GM18868 (cell line): ENCODE results near the gene ANKRD36B.
"Not testable (repeated sequence)": the region's sequence is repeated elsewhere in the genome, so short reads cannot be mapped to it uniquely, and the experiment has no call there.

Experiments
- ATAC-seq: cut with Tn5 transposase; IDR thresholded peaks from one replicate; pipeline ENCODE4 v1.9.1; 2021; ENCODE audit warnings: mild to moderate bottlenecking, moderate library complexity; ENCODE audit not compliant: unreplicated experiment

The ANKRD36B gene

GRCh38 chr2:97589598-97590510 lies at the start of gene ANKRD36B:
Gene ANKRD36B, minus strand, starts transcription at chr2:97589877. Its CDS starts 192 bp downstream, at chr2:97589685.
- ATAC-seq: peak; percentile 73

GRCh38 chr2:97626049-97626430 lies 36.4 kb upstream of the ANKRD36B start:
- not testable (repeated sequence) for ATAC-seq

GRCh38 chr2:97625354-97626048 lies 35.8 kb upstream of the ANKRD36B start:
- ATAC-seq: not testable (repeated sequence)

- ATAC-seq: not testable (repeated sequence)
Observed at GRCh38 chr2:97622976-97623375, 33.3 kb upstream of the ANKRD36B start.

- not testable (repeated sequence) for ATAC-seq
Observed at GRCh38 chr2:97620492-97620891, 30.8 kb upstream of the ANKRD36B start.

DNA sequence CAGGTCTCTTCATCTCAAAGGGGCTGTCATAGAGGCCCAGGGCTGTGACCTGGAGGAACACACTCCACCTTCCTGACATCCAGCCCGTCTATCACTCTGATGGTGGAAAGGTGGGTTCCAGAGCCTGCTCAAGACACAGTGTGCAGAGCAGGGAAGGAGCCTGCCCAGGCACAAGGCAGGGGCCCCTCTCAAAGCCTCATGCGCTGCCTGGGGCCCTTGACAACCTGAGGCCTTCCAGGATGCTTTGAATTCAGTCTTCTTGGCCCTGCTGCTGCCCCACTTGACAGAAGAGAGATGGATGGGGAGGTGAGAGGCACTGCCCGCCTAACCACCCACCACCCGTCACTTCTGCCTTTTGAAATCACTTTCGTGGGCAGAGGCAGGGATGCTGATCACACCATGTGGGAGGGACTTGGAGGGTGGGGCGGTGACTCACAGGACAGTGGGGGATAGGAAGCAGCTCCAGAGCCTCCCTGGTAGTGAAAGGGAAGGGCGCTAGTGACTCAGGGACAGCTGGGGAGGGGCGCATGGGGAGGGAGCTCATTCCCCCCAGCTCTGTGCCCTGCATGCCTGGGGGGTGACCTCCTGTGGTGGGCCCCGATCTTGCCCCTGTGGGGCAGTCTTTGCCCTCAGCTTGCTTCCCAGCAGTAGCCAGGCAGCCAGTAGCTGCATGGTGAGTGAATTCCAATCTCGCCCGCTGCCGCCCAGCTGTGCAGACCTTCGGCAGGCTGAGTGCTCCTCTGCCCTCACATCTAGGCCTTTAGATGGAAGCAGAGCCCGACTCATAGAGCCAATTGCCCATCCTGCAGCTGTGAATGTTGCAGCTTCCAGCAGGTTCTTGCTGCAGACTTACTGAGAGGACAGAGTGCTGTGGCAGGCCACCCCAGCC lies 29.5 kb upstream of the ANKRD36B start:
- not testable (repeated sequence) for ATAC-seq

- ATAC-seq: no peak
Observed at GRCh38 chr2:97617911-97618310, 28.2 kb upstream of the ANKRD36B start.

DNA sequence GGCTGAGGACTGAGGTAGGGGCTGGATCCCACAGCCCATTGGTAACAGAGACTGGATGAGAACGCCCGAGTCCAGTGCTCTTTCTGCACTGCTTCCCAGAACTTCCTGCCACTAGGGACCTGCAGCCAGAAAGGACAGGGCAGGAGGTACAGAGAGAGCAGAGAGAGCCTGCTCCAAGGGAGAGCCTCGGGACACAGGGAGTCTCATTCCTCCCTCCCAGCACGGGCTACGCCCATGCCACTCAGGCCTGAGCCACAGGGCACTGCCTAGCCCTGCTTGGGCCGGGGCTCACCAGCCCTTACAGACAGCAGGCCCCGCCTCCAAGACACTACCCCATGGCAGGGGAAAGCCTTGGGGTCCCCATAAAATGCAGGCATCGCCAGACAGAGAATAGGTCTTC lies 26.1 kb upstream of the ANKRD36B start:
- ATAC-seq: not testable (repeated sequence)

- not testable (repeated sequence) for ATAC-seq
Observed at GRCh38 chr2:97611895-97612294, 22.2 kb upstream of the ANKRD36B start.

GRCh38 chr2:97608745-97609144 lies 19.1 kb upstream of the ANKRD36B start:
- ATAC-seq: not testable (repeated sequence)

- not testable (repeated sequence) for ATAC-seq
Observed at GRCh38 chr2:97605524-97606339, 16.1 kb upstream of the ANKRD36B start.

- ATAC-seq: not testable (repeated sequence)
Observed at GRCh38 chr2:97605109-97605508, 15.4 kb upstream of the ANKRD36B start.

DNA sequence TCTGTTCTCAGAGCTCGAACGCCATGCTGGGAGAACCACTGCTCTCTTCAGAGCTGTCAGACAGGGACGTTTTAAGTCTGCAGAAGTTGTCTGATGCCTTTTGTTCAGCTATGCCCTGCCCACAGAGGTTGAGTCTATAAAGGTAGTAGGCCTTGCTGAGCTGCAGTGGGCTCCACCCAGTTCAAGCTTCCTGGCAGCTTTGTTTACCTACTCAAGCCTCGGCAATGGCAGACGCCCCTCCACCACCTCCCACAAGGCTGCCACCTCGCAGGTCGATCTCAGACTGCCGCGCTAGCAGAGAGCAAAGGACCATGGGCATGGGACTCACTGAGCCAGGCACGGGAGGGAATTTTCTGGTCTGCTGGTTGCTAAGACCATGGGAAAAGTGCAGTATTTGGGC lies 11.9 kb upstream of the ANKRD36B start:
- not testable (repeated sequence) for ATAC-seq

GRCh38 chr2:97596180-97596579 lies 6.5 kb upstream of the ANKRD36B start:
- not testable (repeated sequence) for ATAC-seq

GRCh38 chr2:97593520-97593919 lies 3.8 kb upstream of the ANKRD36B start:
- ATAC-seq: not testable (repeated sequence)

GRCh38 chr2:97590515-97591394 lies 1.1 kb upstream of the ANKRD36B start:
- ATAC-seq: peak; percentile 51

DNA sequence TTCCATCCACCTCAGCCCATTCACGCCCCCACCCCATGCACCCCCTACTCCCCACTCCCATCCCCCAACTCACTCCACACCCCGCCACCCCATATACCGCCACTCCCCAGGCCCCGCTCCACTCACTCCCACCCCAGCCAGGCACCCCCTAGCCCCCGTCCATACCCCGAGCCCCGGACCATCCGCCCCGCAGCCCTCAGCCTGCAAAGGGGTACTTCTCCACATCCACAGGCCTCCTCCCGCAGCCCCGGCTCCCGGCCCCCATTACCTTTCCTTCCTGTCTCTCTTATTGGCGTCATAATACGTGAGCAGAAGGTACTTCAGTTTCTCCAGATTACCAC lies 450 bp downstream of the ANKRD36B start:
- not testable (repeated sequence) for ATAC-seq

- ATAC-seq: not testable (repeated sequence)
Observed at GRCh38 chr2:97565674-97566073, 24.0 kb downstream of the ANKRD36B start.

DNA sequence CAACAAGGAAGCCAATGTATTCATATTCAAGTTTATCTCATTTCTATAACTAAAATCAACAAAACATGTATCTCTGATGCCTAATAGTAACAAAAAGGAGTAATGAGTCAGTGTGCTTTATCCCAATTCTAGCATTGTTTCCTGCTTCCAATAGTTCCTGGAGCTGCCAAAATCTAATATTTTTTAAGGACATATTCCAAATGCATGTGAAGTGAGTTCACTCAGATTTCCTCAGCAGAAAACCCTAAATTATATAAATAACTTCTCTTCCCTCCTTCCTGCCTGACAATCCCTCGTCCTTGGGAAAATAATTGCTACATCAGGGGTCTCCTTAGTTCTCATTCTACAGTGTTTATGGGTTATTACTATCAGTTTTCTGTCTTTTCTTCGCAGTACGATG lies 37.3 kb downstream of the ANKRD36B start:
- not testable (repeated sequence) for ATAC-seq
